ENCODE results near the gene NLRP1. TPM values are rescaled to one million over a fixed set of nuclear protein-coding genes. Genes with fewer than 3 reads are reported as not detected.

Gene NLRP1
- 16.8 TPM for polyA plus RNA-seq (2012; ENCODE audit: insufficient read depth, insufficient read length)

DNA sequence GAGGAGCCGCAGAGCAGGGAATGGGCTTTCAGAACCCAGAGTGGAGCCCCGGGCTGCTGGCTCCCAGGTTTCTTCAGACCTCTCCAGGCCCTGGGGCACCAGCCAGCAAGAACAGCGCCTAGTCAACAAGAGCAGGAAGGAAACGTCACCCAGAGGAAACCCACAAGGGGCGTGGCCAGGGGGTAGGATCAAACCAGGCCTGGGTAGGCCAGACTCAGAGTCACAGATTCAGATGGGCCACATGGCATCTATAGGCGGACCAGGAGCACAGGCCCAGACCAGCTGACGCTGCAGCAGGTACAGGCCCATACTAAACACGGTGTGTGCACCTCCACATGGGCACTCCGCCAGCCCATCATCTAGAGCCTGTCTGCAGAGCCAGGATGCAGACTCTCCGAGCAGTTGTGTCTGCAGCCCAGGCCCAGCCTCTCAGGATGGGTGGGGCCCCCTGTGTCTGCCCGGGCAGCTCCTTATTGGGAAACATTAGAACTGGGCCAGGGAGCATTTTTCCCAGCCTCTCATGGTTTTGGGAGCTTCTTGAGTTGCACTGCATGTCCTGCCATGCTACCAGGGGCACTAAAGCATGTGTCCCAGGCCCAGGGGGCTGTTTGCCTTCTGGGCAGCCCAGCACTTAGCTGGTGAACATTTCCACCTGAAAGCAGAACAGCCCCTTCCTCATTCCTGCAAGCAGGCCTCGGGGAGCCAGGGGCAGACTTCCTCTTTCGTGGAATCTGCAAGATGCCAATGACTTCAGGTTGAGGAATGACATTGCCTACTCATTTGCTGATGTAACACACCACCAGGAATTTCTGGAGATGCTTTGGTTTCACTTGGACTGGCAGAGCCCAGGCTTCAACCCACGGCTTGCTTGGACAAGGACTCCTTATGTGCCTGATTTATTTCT lies at the start of gene NLRP1:
NLRP1 (minus strand) TSS at position 127 of the 904 bp plus-strand sequence. CDS start 552 bp downstream, outside the sequence.
- H3K4me3 ChIP-seq (ENCODE audit: low read length): peak within 1 kb of the TSS; percentile 50
- peak; percentile 94 for DNase-seq (ENCODE audit: low read depth, low spot score)

GRCh38 chr17:5631958-5632590 lies 47.8 kb upstream of the NLRP1 start:
- H3K4me3 ChIP-seq (ENCODE audit: low read length): no peak overlapping the region
- DNase-seq (ENCODE audit: low read depth, low spot score): no peak

DNA sequence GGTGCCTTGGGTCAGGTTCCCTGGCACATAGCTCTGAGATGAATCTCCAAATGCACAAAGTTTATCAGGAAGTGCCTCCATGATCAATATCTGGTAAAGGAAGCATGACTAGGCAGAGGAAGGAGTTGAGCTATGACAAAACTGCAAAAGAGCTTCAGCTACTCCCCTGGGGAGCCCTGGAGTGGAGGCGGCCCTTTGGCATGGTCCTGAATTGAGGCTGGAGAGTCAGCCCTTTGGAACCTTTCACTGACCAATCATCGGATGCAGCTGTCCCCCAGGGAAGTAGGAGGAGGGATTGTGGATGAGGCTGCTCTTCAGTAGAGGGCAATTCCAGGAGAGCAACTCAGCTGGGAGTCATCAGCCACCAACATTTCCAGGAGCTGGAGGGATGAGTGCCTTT lies 46.1 kb upstream of the NLRP1 start:
- no peak for DNase-seq (ENCODE audit: low read depth, low spot score)
- H3K4me3 ChIP-seq (ENCODE audit: low read length): no peak overlapping the region

- no peak for DNase-seq (ENCODE audit: low read depth, low spot score)
- no peak overlapping the region for H3K4me3 ChIP-seq (ENCODE audit: low read length)
Observed at GRCh38 chr17:5629128-5629527, 44.8 kb upstream of the NLRP1 start.

DNA sequence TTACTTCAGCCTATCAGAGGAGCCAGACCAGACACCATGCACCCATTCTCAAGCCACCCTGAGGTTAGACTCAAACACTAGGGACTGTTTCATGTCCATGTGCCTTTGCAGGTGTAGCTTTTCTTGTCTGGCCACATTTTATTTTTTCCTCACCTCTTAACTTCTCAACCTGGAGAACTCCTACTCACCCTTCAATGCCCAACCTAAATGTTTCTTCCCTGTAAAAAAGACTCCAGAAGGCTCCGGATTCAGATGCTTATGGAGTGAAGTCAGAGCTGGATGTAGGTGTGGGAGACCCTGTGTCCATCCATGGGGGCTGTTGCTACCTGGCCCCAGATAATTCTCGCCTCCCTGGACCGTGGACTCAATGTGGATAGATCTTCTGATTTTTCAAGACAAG lies 44.0 kb upstream of the NLRP1 start:
- DNase-seq (ENCODE audit: low read depth, low spot score): no peak
- H3K4me3 ChIP-seq (ENCODE audit: low read length): no peak overlapping the region

- no peak overlapping the region for H3K4me3 ChIP-seq (ENCODE audit: low read length)
- DNase-seq (ENCODE audit: low read depth, low spot score): no peak
Observed at GRCh38 chr17:5624211-5624610, 39.9 kb upstream of the NLRP1 start.

DNA sequence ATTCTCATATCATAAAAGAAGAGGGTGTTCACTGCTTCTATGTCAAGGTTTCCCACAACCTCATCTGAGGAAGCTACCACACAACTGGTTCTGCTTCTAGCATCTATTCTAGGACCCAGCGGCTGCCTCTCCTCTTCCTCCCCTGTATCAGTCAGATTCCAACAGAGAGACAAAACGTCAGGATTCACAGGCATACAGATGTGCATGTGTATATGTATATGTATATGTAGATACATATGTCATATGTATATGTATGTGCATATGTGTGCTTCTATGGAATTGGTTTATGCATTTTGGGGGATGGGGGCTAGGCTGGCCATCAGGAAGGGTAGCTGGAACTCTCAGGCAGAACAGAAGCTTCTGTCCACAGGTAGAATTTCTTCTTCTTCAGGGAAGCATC lies 37.4 kb upstream of the NLRP1 start:
- no peak for DNase-seq (ENCODE audit: low read depth, low spot score)
- no peak overlapping the region for H3K4me3 ChIP-seq (ENCODE audit: low read length)

DNA sequence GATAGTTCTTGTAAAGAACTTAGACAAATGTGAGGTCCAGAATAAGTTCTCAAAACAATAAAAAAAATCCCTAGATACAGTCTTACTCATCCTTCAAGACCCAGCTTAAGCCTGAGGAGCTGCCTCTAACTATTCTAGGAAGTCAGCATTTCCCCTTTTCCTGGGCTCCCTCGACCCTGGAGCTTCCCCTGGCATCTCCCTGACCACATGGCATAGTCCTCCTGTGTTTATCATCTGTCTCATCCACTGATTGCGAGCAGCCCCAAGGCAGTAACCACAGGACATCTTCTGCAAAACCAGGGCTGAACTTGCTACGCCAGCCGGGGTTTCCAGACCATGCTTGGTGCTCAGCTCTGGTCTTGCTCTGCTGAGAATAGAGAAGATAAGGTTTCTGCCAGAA lies 36.7 kb upstream of the NLRP1 start:
- no peak overlapping the region for H3K4me3 ChIP-seq (ENCODE audit: low read length)
- DNase-seq (ENCODE audit: low read depth, low spot score): no peak

DNA sequence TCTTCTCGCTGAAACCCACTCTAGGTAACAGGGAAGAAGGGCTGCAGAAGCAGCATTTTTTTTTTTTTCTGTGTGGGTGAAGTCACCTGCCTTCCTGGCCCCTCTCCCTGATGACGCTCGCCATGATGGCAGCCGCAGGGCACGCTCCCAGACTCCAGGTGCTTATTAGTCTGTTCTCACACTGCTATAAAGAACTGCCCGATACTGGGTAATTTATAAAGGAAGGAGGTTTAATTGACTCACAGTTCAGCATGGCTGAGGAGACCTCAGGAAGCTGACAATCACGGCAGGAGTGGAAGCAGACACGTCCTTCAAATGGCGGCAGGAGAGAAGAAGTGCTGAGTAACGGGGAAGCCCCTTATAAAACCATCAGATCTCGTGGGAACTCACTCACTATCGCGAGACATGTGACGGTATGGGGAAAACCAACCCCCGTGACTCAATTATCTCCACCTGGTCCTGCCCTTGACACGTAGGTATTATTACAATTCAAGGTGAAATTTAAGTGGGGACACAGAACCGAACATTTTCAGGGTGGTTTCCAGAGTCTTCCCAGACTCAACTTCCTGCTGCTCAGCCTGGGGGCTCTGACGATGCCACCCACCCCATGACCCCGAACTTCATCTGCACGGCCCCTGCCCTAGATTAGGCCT lies 34.9 kb upstream of the NLRP1 start:
- DNase-seq (ENCODE audit: low read depth, low spot score): no peak
- no peak overlapping the region for H3K4me3 ChIP-seq (ENCODE audit: low read length)

DNA sequence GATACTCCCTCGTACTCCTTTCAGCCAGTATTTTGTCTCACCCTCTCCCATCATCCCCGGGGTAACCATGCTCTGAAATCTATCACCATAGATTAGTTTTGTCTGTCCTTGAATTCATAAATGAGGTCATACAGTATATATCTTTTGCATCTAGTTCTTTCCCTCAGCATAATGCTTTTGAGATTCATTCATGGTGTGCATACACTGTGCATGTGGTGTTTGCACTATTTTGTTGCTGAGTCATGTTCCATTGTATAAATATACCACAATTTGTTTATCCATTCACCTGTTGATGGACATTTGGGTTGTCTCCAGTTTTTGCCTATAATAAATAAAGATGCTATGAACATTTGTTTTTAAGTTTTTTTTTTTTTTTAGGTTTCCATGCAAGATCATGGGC lies 34.2 kb upstream of the NLRP1 start:
- no peak overlapping the region for H3K4me3 ChIP-seq (ENCODE audit: low read length)
- DNase-seq (ENCODE audit: low read depth, low spot score): no peak

GRCh38 chr17:5615476-5615875 lies 31.2 kb upstream of the NLRP1 start:
- DNase-seq (ENCODE audit: low read depth, low spot score): no peak
- H3K4me3 ChIP-seq (ENCODE audit: low read length): no peak overlapping the region

DNA sequence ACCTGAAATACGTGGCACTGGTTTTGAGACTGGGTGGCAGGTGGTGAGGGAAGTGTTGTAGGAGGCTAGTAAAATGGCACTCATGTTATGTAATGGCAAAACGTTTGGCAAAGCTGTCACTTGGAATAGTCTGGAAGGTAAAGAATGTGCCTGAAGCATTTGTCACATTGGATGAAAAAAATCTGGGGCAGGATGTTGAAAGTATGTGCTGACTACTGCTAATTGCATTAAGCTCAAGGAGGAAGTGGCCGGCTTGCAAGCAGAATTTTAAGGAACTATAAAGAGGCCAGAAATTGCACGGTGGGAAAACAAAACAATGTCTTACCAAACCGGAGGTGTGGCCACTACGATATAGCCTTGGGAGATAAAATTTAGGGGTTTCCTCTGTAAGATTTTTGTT lies 26.6 kb upstream of the NLRP1 start:
- no peak for DNase-seq (ENCODE audit: low read depth, low spot score)
- H3K4me3 ChIP-seq (ENCODE audit: low read length): no peak overlapping the region

- DNase-seq (ENCODE audit: low read depth, low spot score): no peak
- no peak overlapping the region for H3K4me3 ChIP-seq (ENCODE audit: low read length)
Observed at GRCh38 chr17:5608399-5609112, 24.2 kb upstream of the NLRP1 start.

DNA sequence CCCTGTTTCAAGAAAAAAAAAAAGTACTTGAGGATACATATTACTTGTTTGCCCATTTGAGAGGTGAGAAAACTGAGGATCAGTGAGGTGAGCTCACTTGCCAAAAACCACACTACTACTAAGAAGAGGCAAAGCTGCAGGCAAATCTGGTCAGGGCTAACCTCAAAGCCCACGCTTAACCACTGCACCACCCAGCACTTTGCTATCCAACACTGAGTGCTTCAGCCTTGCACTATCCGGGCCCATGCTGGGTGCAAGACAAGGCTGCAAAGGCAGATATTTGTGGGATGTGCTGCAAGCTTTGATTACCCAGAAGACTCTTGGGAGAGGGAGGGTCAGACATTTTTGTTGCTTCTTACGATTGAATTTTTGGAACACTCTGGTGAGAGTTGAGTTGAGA lies 23.6 kb upstream of the NLRP1 start:
- DNase-seq (ENCODE audit: low read depth, low spot score): no peak
- no peak overlapping the region for H3K4me3 ChIP-seq (ENCODE audit: low read length)

DNA sequence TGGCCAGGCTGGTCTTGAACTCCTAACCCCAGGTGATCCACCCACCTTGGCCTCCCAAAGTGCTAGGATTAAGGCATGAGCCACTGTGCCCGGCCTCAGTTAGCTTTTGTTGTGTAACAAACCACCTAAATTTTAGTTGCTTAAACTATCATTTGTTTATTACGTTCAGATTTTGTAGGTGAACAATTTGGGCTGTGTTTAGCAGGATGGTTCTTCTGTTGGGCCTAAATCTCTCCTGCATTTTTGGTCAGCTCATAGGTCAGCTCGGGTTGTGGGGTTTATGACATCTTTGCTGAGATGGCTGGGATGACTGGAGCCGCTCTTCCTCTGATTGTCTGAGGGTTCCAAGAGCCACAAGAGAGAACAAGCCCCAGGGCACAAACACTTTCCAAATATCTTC lies 21.1 kb upstream of the NLRP1 start:
- DNase-seq (ENCODE audit: low read depth, low spot score): no peak

GRCh38 chr17:5600041-5600440 lies 15.7 kb upstream of the NLRP1 start:
- DNase-seq (ENCODE audit: low read depth, low spot score): no peak
- no peak overlapping the region for H3K4me3 ChIP-seq (ENCODE audit: low read length)

More for the DNA sequence above, 21.1 kb upstream of the NLRP1 start:
- H3K4me3 ChIP-seq (ENCODE audit: low read length): no peak overlapping the region

DNA sequence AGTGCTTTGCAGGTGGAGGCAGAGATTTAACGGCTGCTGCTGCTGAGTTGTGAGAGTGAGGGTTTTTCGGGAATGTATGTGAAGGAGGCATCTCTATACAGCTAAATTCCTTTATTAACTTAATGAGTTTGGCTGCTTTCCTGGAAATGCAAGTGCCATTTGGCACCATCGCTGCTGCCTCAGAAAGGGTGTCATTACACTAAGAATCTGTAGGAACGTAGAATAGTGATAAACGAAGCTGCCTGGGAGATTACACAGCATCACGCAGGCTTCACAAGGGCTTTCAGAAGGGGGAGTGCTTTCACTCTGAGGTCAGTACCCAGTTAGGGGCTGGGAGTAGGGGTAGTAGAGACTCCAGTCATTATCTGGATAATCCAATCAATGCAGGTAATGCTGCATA lies 14.1 kb upstream of the NLRP1 start:
- DNase-seq (ENCODE audit: low read depth, low spot score): no peak
- H3K4me3 ChIP-seq (ENCODE audit: low read length): no peak overlapping the region

DNA sequence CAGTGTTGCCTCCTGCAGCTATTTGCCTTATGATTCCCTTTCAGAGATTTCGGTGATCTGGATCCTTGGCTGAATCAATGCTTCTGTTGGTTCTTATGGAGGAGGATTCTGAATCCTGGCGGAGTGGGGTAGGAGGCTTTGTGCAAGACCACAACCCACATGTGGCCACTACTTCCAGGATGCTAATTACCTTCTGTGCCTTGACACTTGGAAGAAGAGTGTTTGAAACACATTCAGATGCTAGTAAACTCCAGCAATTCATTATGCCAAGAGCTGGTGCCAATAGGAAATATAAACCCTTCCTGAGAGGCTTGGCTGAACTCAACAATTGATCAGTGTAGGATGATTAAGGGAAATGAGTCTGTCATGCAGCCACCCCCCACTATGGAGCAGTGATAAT lies 12.1 kb upstream of the NLRP1 start:
- no peak overlapping the region for H3K4me3 ChIP-seq (ENCODE audit: low read length)
- no peak for DNase-seq (ENCODE audit: low read depth, low spot score)

DNA sequence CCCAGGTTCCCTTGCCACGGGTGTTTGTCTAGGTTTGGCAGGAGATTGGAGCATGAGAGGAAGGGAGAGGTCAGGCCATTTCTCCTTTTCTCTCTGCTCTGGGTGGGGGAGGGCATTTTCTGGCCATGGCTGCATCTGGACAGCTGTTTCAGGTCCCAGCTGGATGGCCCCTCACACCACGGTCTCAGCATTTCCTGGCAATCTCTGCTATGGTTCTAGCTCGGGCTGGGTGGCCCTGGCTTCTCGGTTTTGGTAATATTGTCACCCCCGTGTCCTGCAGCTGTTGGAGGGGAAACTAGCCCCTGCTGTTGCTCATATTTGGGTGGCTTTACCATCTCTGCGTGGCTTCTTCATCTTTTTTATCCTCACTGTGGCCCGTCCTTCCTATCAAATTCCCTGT lies 11.5 kb upstream of the NLRP1 start:
- no peak overlapping the region for H3K4me3 ChIP-seq (ENCODE audit: low read length)
- no peak for DNase-seq (ENCODE audit: low read depth, low spot score)
